Liver (tissue), 9 donors: ENCODE results near the gene CUX1. TPM values are rescaled to one million over a fixed set of nuclear protein-coding genes. Genes with fewer than 3 reads are reported as not detected.

Source experiments
- DNase-seq: peaks from one replicate; pipeline ENCODE4 v3.0.0-alpha.2; 2017; ENCODE audit warnings: low spot score
- H3K27ac ChIP-seq, 2 donors: one replicate each; pipeline ENCODE4 v1.7.0; 2013; ENCODE audit warnings: inconsistent platforms in 2 of 2, low read length in 2 of 2, control low read depth in 1 of 2, low read depth in 1 of 2, mild to moderate bottlenecking in 1 of 2
- H3K27me3 ChIP-seq, 4 donors: one replicate each; pipeline versions ENCODE4 v1.6.1 to v1.7.0; 2013; ENCODE audit warnings: low read length in 3 of 4, inconsistent platforms in 1 of 4, mild to moderate bottlenecking in 1 of 4, moderate library complexity in 1 of 4; ENCODE audit not compliant: control insufficient read depth in 4 of 4, insufficient read depth in 4 of 4
- H3K36me3 ChIP-seq, 4 donors: one replicate each; pipeline versions ENCODE4 v1.6.1 to v1.7.0; 2013; ENCODE audit warnings: low read length in 3 of 4, mild to moderate bottlenecking in 3 of 4, low read depth in 1 of 4, moderate library complexity in 1 of 4; ENCODE audit not compliant: control insufficient read depth in 4 of 4, insufficient read depth in 3 of 4
- H3K4me1 ChIP-seq, 4 donors: one replicate each; pipeline versions ENCODE4 v1.6.1 to v1.7.0; 2013; ENCODE audit warnings: low read length in 3 of 4, mild to moderate bottlenecking in 3 of 4, moderate library complexity in 1 of 4; ENCODE audit not compliant: control insufficient read depth in 4 of 4, insufficient read depth in 4 of 4
- H3K4me3 ChIP-seq, 3 donors: one replicate each; pipeline versions ENCODE4 v1.6.1 to v1.7.0; 2013; ENCODE audit warnings: low read length in 3 of 3, control low read depth in 1 of 3, low read depth in 1 of 3, mild to moderate bottlenecking in 1 of 3
- H3K9ac ChIP-seq, 2 donors: one replicate each; pipeline ENCODE4 v1.7.0; 2013; ENCODE audit warnings: low read length in 2 of 2, mild to moderate bottlenecking in 2 of 2, moderate library complexity in 2 of 2, control low read depth in 1 of 2, low read depth in 1 of 2
- H3K9me3 ChIP-seq, 4 donors: one replicate each; pipeline versions ENCODE4 v1.6.1 to v1.7.0; 2013; ENCODE audit warnings: low read length in 3 of 4; ENCODE audit not compliant: control insufficient read depth in 4 of 4
- EGR1 ChIP-seq, 2 donors: IDR thresholded peaks; 2 replicates each; pipeline ENCODE4 v1.6.1; 2016 to 2018; ENCODE audit warnings: antibody characterized with exemption in 2 of 2, low read depth in 2 of 2
- FOXA1 ChIP-seq: IDR thresholded peaks from 2 replicates; pipeline ENCODE4 v1.6.1; 2016; ENCODE audit warnings: antibody characterized with exemption
- FOXA2 ChIP-seq: IDR thresholded peaks from 2 replicates; pipeline ENCODE4 v1.6.1; 2016; ENCODE audit warnings: antibody characterized with exemption
- GABPA ChIP-seq, 2 donors: IDR thresholded peaks in 1 of 2; conservative IDR thresholded peaks in 1 of 2; 2 replicates each; pipeline ENCODE4 v1.6.1; 2016; ENCODE audit warnings: antibody characterized with exemption in 2 of 2, mild to moderate bottlenecking in 1 of 2, moderate library complexity in 1 of 2
- HNF4A ChIP-seq, 2 donors: conservative IDR thresholded peaks; 2 replicates each; pipeline ENCODE4 v1.6.1; 2016; ENCODE audit warnings: antibody characterized with exemption in 2 of 2, mild to moderate bottlenecking in 2 of 2
- HNF4G ChIP-seq: IDR thresholded peaks from 2 replicates; pipeline ENCODE4 v1.6.1; 2016; ENCODE audit warnings: antibody characterized with exemption
- JUND ChIP-seq, 2 donors: IDR thresholded peaks; 2 replicates each; pipeline ENCODE4 v1.6.1; 2016; ENCODE audit warnings: antibody characterized with exemption in 2 of 2
- NR2F2 ChIP-seq: IDR thresholded peaks from 2 replicates; pipeline ENCODE4 v1.6.1; 2016; ENCODE audit warnings: antibody characterized with exemption
- RAD21 ChIP-seq, 2 donors: IDR thresholded peaks; 2 replicates each; pipeline ENCODE4 v1.6.1; 2016; ENCODE audit warnings: antibody characterized with exemption in 2 of 2, mild to moderate bottlenecking in 2 of 2
- RXRA ChIP-seq, 2 donors: IDR thresholded peaks; 2 replicates each; pipeline ENCODE4 v1.6.1; 2017 to 2018; ENCODE audit warnings: antibody characterized with exemption in 2 of 2, mild to moderate bottlenecking in 1 of 2
- SP1 ChIP-seq: IDR thresholded peaks from 2 replicates; pipeline ENCODE4 v1.6.1; 2018; ENCODE audit warnings: antibody characterized with exemption, mild to moderate bottlenecking
- YY1 ChIP-seq: IDR thresholded peaks from 2 replicates; pipeline ENCODE4 v1.6.1; 2016; ENCODE audit warnings: antibody characterized with exemption, mild to moderate bottlenecking
- WGBS: extraction: QIAGEN DNeasy Blood & Tissue Kit; methylation state at CpG from one replicate; pipeline ENCODE4 v1.1.7; 2013; 5-methylcytosine and 5-hydroxymethylcytosine counted together
- polyA plus RNA-seq, 2 donors: library from polyadenylated mRNA; stranded (reverse) in 1 of 2; unstranded in 1 of 2; fragments of 200-250 nt in 1 of 2; fragments of >200 nt in 1 of 2; fragmentation: Nextera tagmentation in 1 of 2; extraction: Ambion mirVana in 1 of 2; gene quantifications; one replicate each; pipeline versions ENCODE4 v1.2.1 to v1.2.3, GENCODE V29; 2013 to 2015
- total RNA-seq, 2 donors: library from RNA; depleted of rRNA; stranded (reverse); fragments of >200 nt; gene quantifications; one replicate each; pipeline ENCODE4 v1.2.3, GENCODE V29; 2014
- TF ChIP-seq, protein P1 (sequence below): fragments of 150-350 bp; IDR thresholded peaks from 2 replicates; pipeline ENCODE4 v1.5.1; 2017; ENCODE audit warnings: improper control_type of control experiment, low read depth, low read length; ENCODE audit not compliant: missing input control
- TF ChIP-seq, protein P2 (sequence below): IDR thresholded peaks from 2 replicates; pipeline ENCODE4 v1.6.1; 2016; ENCODE audit warnings: antibody characterized with exemption, mild to moderate bottlenecking
- TF ChIP-seq, protein P3 (sequence below): IDR thresholded peaks from 2 replicates; pipeline ENCODE4 v1.6.1; 2016; ENCODE audit warnings: antibody characterized with exemption
- donor health status: healthy.
- donor health status: healthy.
- donor health status: healthy.
- donor health status: healthy.
- donor health status: healthy.

Gene CUX1
- total and polyA plus RNA-seq, 4 donors: 18.6 to 40.6 (median 21.4) TPM

DNA sequence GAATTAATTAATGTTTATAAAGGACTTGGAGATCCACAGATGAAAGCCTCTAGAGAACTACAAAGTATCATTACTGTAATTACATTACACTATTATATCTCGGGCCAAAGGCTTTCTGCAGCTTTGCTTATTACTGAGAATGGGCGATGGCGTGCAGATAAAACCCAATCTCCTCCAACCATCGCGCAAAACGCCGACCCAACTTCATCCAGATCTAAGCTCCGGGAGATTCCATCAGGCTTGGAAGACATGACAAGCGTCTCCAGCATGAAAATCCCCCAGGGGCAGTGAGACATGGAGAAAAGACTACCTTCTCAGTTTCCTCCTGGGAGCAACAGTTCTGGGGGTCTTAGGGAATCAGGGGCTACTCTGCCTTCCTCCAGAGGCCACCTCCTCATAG, 42.2 kb upstream of the CUX1 start:
- Histone ChIP-seq H3K27me3 (no peaks in the 10 kb centered on the region), H3K4me1 (no peaks in the 10 kb centered on the region), H3K36me3 (no peaks in the 10 kb centered on the region), H3K9me3 (no peaks in the 10 kb centered on the region), H3K4me3 (no peak overlapping the region), H3K27ac (no peak overlapping the region), H3K9ac (no peak overlapping the region)
- no peak for DNase-seq
- TF ChIP-seq FOXA1: no peak
- WGBS: 91% methylated on average over 9 of the region's 9 CpGs

DNA sequence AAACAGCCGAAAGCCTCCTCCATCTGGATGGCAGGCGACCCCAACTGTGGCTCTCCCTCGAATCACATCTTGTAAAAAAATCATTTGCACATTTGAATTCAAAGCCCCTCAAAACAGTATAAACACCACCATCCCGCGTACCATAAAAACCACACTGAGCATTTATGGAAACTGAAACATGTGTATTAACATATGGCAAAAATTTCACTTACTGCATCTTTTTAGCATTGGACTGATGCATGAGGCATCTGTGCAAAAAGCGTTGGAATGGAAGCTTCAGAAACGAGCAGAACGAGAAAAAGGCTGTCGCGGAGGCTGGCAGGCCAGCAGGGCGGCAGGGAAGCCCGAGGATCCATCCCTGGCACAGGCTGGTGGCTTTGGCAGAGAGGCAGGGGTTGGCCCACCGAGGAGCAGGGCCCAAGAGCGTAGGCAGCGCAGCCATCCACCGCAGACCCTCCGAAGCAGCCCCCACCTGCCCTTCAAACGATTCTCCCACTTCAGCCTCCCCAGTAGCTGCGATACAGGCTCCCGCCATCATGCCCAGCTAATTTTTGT, 39.3 kb upstream of the CUX1 start:
- H3K9me3 ChIP-seq: no peaks in the 10 kb centered on the region
- no peak overlapping the region for H3K4me3 ChIP-seq
- H3K27me3 ChIP-seq: no peaks in the 10 kb centered on the region
- 94% methylated on average over 20 of the region's 20 CpGs for WGBS
- no peak overlapping the region for H3K27ac ChIP-seq
- TF ChIP-seq SP1: no peak
- no peak for TF ChIP-seq EGR1 (IDR thresholded peaks at IDR 0.05; ENCODE audit: low read depth in 2 of 2)
- TF ChIP-seq GABPA (IDR thresholded peaks at IDR 0.05 in 1 of 2, conservative IDR thresholded peaks at IDR 0.05 in 1 of 2): no peak
- TF ChIP-seq FOXA1: no peak
- TF ChIP-seq, protein P1, sequence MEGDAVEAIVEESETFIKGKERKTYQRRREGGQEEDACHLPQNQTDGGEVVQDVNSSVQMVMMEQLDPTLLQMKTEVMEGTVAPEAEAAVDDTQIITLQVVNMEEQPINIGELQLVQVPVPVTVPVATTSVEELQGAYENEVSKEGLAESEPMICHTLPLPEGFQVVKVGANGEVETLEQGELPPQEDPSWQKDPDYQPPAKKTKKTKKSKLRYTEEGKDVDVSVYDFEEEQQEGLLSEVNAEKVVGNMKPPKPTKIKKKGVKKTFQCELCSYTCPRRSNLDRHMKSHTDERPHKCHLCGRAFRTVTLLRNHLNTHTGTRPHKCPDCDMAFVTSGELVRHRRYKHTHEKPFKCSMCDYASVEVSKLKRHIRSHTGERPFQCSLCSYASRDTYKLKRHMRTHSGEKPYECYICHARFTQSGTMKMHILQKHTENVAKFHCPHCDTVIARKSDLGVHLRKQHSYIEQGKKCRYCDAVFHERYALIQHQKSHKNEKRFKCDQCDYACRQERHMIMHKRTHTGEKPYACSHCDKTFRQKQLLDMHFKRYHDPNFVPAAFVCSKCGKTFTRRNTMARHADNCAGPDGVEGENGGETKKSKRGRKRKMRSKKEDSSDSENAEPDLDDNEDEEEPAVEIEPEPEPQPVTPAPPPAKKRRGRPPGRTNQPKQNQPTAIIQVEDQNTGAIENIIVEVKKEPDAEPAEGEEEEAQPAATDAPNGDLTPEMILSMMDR: no peak
- TF ChIP-seq FOXA2: no peak
- no peak for TF ChIP-seq HNF4G
- no peak for TF ChIP-seq NR2F2
- no peak for TF ChIP-seq YY1
- TF ChIP-seq JUND (IDR thresholded peaks at IDR 0.05): no peak
- TF ChIP-seq, protein P2, sequence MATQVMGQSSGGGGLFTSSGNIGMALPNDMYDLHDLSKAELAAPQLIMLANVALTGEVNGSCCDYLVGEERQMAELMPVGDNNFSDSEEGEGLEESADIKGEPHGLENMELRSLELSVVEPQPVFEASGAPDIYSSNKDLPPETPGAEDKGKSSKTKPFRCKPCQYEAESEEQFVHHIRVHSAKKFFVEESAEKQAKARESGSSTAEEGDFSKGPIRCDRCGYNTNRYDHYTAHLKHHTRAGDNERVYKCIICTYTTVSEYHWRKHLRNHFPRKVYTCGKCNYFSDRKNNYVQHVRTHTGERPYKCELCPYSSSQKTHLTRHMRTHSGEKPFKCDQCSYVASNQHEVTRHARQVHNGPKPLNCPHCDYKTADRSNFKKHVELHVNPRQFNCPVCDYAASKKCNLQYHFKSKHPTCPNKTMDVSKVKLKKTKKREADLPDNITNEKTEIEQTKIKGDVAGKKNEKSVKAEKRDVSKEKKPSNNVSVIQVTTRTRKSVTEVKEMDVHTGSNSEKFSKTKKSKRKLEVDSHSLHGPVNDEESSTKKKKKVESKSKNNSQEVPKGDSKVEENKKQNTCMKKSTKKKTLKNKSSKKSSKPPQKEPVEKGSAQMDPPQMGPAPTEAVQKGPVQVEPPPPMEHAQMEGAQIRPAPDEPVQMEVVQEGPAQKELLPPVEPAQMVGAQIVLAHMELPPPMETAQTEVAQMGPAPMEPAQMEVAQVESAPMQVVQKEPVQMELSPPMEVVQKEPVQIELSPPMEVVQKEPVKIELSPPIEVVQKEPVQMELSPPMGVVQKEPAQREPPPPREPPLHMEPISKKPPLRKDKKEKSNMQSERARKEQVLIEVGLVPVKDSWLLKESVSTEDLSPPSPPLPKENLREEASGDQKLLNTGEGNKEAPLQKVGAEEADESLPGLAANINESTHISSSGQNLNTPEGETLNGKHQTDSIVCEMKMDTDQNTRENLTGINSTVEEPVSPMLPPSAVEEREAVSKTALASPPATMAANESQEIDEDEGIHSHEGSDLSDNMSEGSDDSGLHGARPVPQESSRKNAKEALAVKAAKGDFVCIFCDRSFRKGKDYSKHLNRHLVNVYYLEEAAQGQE: no peak
- TF ChIP-seq RAD21 (IDR thresholded peaks at IDR 0.05): no peak
- no peak for TF ChIP-seq RXRA (IDR thresholded peaks at IDR 0.05)
- TF ChIP-seq, protein P3, sequence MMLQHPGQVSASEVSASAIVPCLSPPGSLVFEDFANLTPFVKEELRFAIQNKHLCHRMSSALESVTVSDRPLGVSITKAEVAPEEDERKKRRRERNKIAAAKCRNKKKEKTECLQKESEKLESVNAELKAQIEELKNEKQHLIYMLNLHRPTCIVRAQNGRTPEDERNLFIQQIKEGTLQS: no peak
- TF ChIP-seq HNF4A (conservative IDR thresholded peaks at IDR 0.05): no peak
- no peak overlapping the region for H3K9ac ChIP-seq
- H3K36me3 ChIP-seq: no peaks in the 10 kb centered on the region
- DNase-seq: no peak
- H3K4me1 ChIP-seq: peaks cover 0 to 6% (median 2%) of the 10 kb centered on the region in 4 donors
